Measurements from ENCODE around the gene PAFAH1B1. TPM values are rescaled to one million over a fixed set of nuclear protein-coding genes. Genes with fewer than 3 reads are reported as not detected.

PAFAH1B1 gene
- total RNA-seq, 2 experiments from 2014 or later, result 165 to 169 TPM

GRCh38 chr17:2719861-2720260 lies 126.4 kb downstream of the PAFAH1B1 start:
- no peaks in the 10 kb centered on the region for H3K9me3 Mint-ChIP-seq
- ChIA-PET POLR2A (no interaction called here), CTCF (interaction anchor here (0.5 kb wide), 1 partner anchor 184 kb away, joined by 3 read pairs; no protein-coding TSS in a partner anchor)
- DNase-seq, result no peak
- H3K27me3 Mint-ChIP-seq, result peaks cover 13% of the 10 kb centered on the region
- no peak overlapping the region for H3K27ac Mint-ChIP-seq
- H3K4me1 Mint-ChIP-seq, result peaks cover 6% of the 10 kb centered on the region
- H3K4me3 Mint-ChIP-seq, result no peak overlapping the region
- no peaks in the 10 kb centered on the region for H3K36me3 Mint-ChIP-seq (ENCODE audit: low read depth)

DNA sequence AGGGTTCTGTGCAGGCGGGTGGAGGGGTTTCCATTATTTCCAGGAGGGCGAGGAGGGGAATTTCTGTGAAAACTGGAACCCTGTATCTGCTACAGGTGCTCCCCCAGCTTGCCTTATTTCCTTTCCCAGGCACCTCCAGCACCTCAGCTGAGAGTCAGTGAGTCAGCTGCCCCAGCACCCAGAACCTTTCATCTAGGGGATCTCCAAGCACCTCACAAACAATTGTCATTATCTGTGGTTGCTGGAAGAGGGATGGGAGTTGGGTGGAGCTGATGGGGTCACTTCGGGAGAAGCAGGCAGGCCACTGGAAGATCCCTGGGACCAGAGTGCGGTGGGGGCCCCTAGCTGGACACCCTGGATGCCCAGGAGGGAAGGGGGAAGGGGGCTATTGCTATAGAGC lies 128.1 kb downstream of the PAFAH1B1 start:
- peaks cover 19% of the 10 kb centered on the region for H3K27me3 Mint-ChIP-seq
- H3K36me3 Mint-ChIP-seq (ENCODE audit: low read depth), result no peaks in the 10 kb centered on the region
- H3K27ac Mint-ChIP-seq, result no peak overlapping the region

DNA sequence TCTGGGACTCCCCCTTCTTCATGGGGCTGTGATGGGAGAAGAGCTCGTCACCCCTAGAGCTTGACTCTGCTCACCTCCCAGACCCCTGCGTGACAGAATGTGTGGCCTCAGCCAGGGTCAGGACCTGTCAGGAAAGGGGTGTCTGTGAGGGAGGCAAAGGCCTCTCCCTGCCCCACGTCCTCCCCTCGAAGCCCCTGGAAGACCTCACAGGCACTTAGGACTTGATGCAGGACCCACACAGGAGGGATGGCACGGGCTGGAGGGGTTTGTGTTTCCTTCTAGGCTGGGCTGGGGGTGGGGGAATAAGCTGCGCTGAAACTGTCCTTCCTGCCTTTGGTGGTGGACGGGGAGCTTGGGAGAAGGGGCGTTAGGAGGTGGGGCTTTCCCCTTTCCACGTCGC lies 129.2 kb downstream of the PAFAH1B1 start:
- H3K4me3 Mint-ChIP-seq, result no peak overlapping the region
- no peak for DNase-seq
- CTCF ChIA-PET, result interaction anchor here (0.7 to 1.3 kb wide), 2 partner anchors 340 to 369 kb away, joined by 3 to 4 read pairs; no protein-coding TSS in a partner anchor
- H3K36me3 Mint-ChIP-seq (ENCODE audit: low read depth), result no peaks in the 10 kb centered on the region
- H3K9me3 Mint-ChIP-seq, result no peaks in the 10 kb centered on the region
- POLR2A ChIA-PET, result no interaction called here
- H3K27me3 Mint-ChIP-seq, result peaks cover 21% of the 10 kb centered on the region
- H3K4me1 Mint-ChIP-seq, result peaks cover 7% of the 10 kb centered on the region
- H3K27ac Mint-ChIP-seq, result no peak overlapping the region

More for the DNA sequence above, 128.1 kb downstream of the PAFAH1B1 start:
- CTCF ChIA-PET, result interaction anchor here (0.9 kb wide), 1 partner anchor 9 kb away, joined by 5 read pairs; no protein-coding TSS in a partner anchor
- H3K4me1 Mint-ChIP-seq, result peaks cover 11% of the 10 kb centered on the region
- POLR2A ChIA-PET, result no interaction called here
- H3K9me3 Mint-ChIP-seq, result no peaks in the 10 kb centered on the region
- no peak overlapping the region for H3K4me3 Mint-ChIP-seq
- no peak for DNase-seq

DNA sequence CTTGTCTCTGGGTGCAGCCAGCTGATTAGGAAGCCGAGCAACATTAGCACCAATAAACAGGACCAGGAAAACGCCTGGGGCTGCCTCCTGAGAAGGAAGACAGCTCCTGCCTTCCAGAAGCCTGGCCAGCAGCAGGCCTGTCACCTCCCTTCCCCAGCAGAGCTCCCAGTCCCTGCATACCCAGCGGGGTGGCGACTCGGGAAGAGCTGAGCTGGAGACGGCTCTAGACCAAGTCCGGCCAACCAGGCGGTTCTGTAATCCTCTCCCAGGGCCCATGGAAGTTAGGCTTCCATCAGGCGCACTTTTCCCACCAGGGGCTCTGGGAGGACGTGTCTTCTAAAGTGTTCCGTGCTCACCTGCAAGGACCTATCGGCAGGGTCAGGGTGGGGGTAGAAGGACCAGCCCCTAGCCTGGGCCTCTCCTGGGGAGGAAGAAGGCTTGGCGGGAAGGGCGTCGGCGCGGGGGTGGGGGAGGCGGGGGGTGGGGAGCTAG lies 130.1 kb downstream of the PAFAH1B1 start:
- POLR2A ChIA-PET, result interaction anchor here (0.9 kb wide), 1 partner anchor 29 kb away, joined by 3 read pairs; no protein-coding TSS in a partner anchor
- Mint-ChIP-seq H3K9me3 (no peaks in the 10 kb centered on the region), H3K36me3 (ENCODE audit: low read depth) (no peaks in the 10 kb centered on the region), H3K4me3 (no peak overlapping the region), H3K27ac (no peak overlapping the region), H3K4me1 (peaks cover 7% of the 10 kb centered on the region), H3K27me3 (peaks cover 21% of the 10 kb centered on the region)
- CTCF ChIA-PET, result interaction anchor here (1.3 kb wide), 1 partner anchor 341 kb away, joined by 4 read pairs; no protein-coding TSS in a partner anchor
- no peak for DNase-seq

GRCh38 chr17:2723997-2724783 lies 130.7 kb downstream of the PAFAH1B1 start:
- Mint-ChIP-seq H3K27ac (no peak overlapping the region), H3K9me3 (no peaks in the 10 kb centered on the region), H3K4me3 (no peak overlapping the region), H3K27me3 (peaks cover 21% of the 10 kb centered on the region), H3K4me1 (peaks cover 7% of the 10 kb centered on the region), H3K36me3 (ENCODE audit: low read depth) (no peaks in the 10 kb centered on the region)
- ChIA-PET CTCF (no interaction called here), POLR2A (interaction anchor here (0.9 kb wide), 1 partner anchor 28 kb away, joined by 3 read pairs; no protein-coding TSS in a partner anchor)
- DNase-seq, result no peak

DNA sequence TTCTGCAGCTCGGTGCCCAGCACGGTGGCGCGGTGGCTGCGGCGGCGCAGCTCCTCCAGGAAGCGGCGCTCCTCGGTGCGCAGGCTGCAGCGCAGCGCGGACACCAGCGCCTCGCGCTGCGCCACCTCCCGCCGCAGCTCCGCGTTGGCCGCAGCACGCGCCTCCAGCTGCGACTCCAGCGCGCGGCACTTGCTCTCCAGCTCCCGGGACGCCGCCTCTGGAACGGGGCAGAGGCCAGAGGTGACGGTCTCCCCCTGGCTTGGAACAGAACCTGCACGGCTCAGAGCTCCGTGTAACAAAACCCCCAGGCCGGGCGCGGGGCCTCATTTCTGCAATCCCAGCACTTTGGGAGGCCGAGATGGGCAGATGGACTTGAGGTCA lies 131.3 kb downstream of the PAFAH1B1 start:
- Mint-ChIP-seq H3K27ac (no peak overlapping the region), H3K27me3 (peaks cover 23% of the 10 kb centered on the region), H3K4me3 (no peak overlapping the region), H3K9me3 (no peaks in the 10 kb centered on the region), H3K36me3 (ENCODE audit: low read depth) (no peaks in the 10 kb centered on the region), H3K4me1 (peaks cover 7% of the 10 kb centered on the region)
- POLR2A ChIA-PET, result no interaction called here
- DNase-seq, result peak; percentile 38
- CTCF ChIA-PET, result no interaction called here

DNA sequence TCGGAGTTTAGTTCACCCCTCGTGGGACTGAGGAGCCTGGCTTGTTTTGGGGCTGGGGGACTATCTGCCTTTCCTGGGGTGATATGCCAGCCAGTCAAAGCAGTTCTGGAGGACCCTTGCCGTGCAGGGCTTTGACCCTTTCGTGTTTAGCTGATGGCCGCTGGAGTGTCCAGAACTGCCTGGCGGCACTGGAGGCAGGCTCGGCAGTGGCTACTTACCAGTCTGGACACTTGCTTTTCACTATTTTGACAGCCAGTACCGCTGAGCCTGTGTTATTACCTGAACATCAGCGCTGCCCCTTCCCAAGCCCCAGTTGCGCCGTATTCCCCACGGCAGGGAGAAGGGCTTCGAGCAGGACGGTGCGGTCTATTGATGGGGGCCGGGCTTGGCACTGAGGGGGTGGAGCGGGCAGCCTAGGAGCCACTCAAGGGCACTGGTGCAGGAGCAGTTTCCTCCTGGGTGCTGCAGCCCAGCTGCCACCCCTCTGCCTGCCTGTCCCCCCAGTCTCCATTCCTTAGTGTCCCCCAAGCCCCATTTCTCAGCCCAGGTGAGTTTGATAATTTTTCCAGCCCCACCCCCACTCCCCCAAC lies 137.4 kb downstream of the PAFAH1B1 start:
- no peak overlapping the region for H3K4me3 Mint-ChIP-seq
- H3K27me3 Mint-ChIP-seq, result peaks cover 4% of the 10 kb centered on the region
- H3K9me3 Mint-ChIP-seq, result no peaks in the 10 kb centered on the region
- no peaks in the 10 kb centered on the region for H3K4me1 Mint-ChIP-seq
- ChIA-PET POLR2A (no interaction called here), CTCF (interaction anchor here (0.6 kb wide), 1 partner anchor 33 kb away, joined by 3 read pairs; no protein-coding TSS in a partner anchor)
- H3K27ac Mint-ChIP-seq, result no peak overlapping the region
- H3K36me3 Mint-ChIP-seq (ENCODE audit: low read depth), result no peaks in the 10 kb centered on the region
- DNase-seq, result no peak

DNA sequence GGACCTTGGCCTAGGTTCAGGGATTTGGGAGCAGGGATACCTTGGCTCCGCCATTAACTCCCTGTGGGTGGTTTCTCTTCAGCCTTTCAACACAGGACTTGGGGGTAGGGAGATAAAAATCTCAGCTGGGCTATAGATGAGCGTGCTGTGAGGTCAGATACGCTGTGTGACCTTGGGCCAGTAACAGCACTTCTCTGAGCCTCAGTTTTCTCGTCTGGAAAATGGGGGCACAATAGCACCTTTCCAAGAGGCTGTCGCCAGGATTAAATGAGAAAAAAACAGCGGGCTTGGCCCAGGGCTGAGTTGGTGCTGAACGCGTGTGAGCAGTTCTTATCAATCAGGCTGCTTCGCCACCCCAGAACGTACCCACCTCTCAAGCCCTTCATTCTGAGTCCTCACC lies 138.4 kb downstream of the PAFAH1B1 start:
- POLR2A ChIA-PET, result no interaction called here
- Mint-ChIP-seq H3K36me3 (ENCODE audit: low read depth) (no peaks in the 10 kb centered on the region), H3K9me3 (no peaks in the 10 kb centered on the region), H3K27ac (no peak overlapping the region), H3K4me1 (no peaks in the 10 kb centered on the region), H3K27me3 (peaks cover 4% of the 10 kb centered on the region), H3K4me3 (no peak overlapping the region)
- CTCF ChIA-PET, result no interaction called here
- no peak for DNase-seq

GRCh38 chr17:2734939-2735338 lies 141.5 kb downstream of the PAFAH1B1 start:
- ChIA-PET CTCF (no interaction called here), POLR2A (no interaction called here)
- DNase-seq, result no peak
- H3K36me3 Mint-ChIP-seq (ENCODE audit: low read depth), result no peaks in the 10 kb centered on the region
- H3K9me3 Mint-ChIP-seq, result no peaks in the 10 kb centered on the region
- no peaks in the 10 kb centered on the region for H3K27me3 Mint-ChIP-seq
- no peak overlapping the region for H3K4me3 Mint-ChIP-seq
- no peak overlapping the region for H3K27ac Mint-ChIP-seq
- no peaks in the 10 kb centered on the region for H3K4me1 Mint-ChIP-seq

Small RNA genes within 50 kb of the gene (microRNA-seq; reads per million reads assigned to microRNA genes)
- not detected for gene MIR6776 (ENCODE audit: borderline microRNAs expressed, borderline replicate concordance)

Other genes starting within 250 kb of the PAFAH1B1 start
- 10 to 100 TPM; 24.2 to 31.1 TPM for gene MNT, start 192.6 kb upstream of the PAFAH1B1 start, total RNA-seq
- 10 to 100 TPM; 27.8 to 29.9 TPM for gene METTL16, start 81.8 kb upstream of the PAFAH1B1 start, total RNA-seq
- 10 to 100 TPM; 44.8 to 55.9 TPM for gene CLUH, start 118.1 kb downstream of the PAFAH1B1 start, total RNA-seq
- gene CCDC92B, start 156.0 kb downstream of the PAFAH1B1 start, total RNA-seq, result under 1 TPM in 1 of 2 experiments, not detected in 1; 0.08 TPM
- 10 to 100 TPM; 27.8 to 37.3 TPM for gene RAP1GAP2, start 202.8 kb downstream of the PAFAH1B1 start, total RNA-seq